WTC11 (cell line): ENCODE data around the gene ZCWPW1. TPM values are rescaled to one million over a fixed set of nuclear protein-coding genes. Genes with fewer than 3 reads are reported as not detected.
A peak's percentile ranks its signal among the peaks of the same experiment; 100 is the strongest.

ENCODE experiments used
- ATAC-seq: fragments of 200-7000 bp; cut with Tn5 transposase; 2 replicates; pipeline ENCODE4 v1.10.0; 2021; ENCODE audit warnings: mild to moderate bottlenecking, moderate library complexity
- CTCF ChIA-PET: fragments of 300-600 bp; sonication (Branson Sonifier 250); formaldehyde crosslinking; loops from one replicate; lab custom pipeline; 2021; ENCODE audit warnings: antibody characterized with exemption; lab: Charles Lee
- POLR2A ChIA-PET: fragments of 350-600 bp; sonication (Branson Sonifier 250); formaldehyde crosslinking; loops from one replicate; lab custom pipeline; 2021; ENCODE audit warnings: antibody characterized with exemption; lab: Charles Lee
- DNase-seq: peaks from one replicate; pipeline ENCODE4 v3.0.0; 2021; ENCODE audit warnings: low spot score
- H3K27ac Mint-ChIP-seq: 2 replicates; pipeline ENCODE4 v1.8.0; 2021; ENCODE audit warnings: mixed read lengths
- H3K27me3 Mint-ChIP-seq: 2 replicates; pipeline ENCODE4 v1.8.0; 2021; ENCODE audit warnings: low read depth, mild to moderate bottlenecking, moderate library complexity, mixed read lengths
- H3K36me3 Mint-ChIP-seq: 2 replicates; pipeline ENCODE4 v1.8.0; 2021; ENCODE audit warnings: mixed read lengths
- H3K4me1 Mint-ChIP-seq: 2 replicates; pipeline ENCODE4 v1.8.0; 2022; ENCODE audit warnings: mixed read lengths
- H3K4me3 Mint-ChIP-seq: 2 replicates; pipeline ENCODE4 v1.8.0; 2021; ENCODE audit warnings: mild to moderate bottlenecking, moderate library complexity, mixed read lengths
- H3K9me3 Mint-ChIP-seq: 2 replicates; pipeline ENCODE4 v1.8.0; 2021; ENCODE audit warnings: mixed read lengths
- CDX4 ChIP-seq: fragments of 250-450 bp; sonication (Bioruptor Pico); IDR thresholded peaks from 2 replicates; pipeline ENCODE4 v1.9.0; 2021; ENCODE audit warnings: moderate library complexity, mild to moderate bottlenecking, inconsistent platforms, borderline replicate concordance
- CREB1 ChIP-seq: sonication (generic); formaldehyde crosslinking; IDR thresholded peaks from 2 replicates; pipeline ENCODE4 v1.8.0; 2023; ENCODE audit warnings: mild to moderate bottlenecking, missing genetic modification reagents
- ERG ChIP-seq: fragments of 250-450 bp; sonication (Bioruptor Pico); IDR thresholded peaks from 2 replicates; pipeline ENCODE4 v1.8.0; 2021; ENCODE audit warnings: mild to moderate bottlenecking
- IRF1 ChIP-seq: sonication (generic); formaldehyde crosslinking; IDR thresholded peaks from 2 replicates; pipeline ENCODE4 v1.8.0; 2023; ENCODE audit warnings: missing genetic modification reagents
- MYBL2 ChIP-seq: sonication (generic); formaldehyde crosslinking; IDR thresholded peaks from 2 replicates; pipeline ENCODE4 v1.8.1; 2023; ENCODE audit warnings: mild to moderate bottlenecking, moderate library complexity, missing genetic modification reagents
- NFE2L1 ChIP-seq: sonication (generic); formaldehyde crosslinking; IDR thresholded peaks from 2 replicates; pipeline ENCODE4 v1.8.1; 2023; ENCODE audit warnings: missing genetic modification reagents
- PRDM15 ChIP-seq: sonication (generic); formaldehyde crosslinking; IDR thresholded peaks from 2 replicates; pipeline ENCODE4 v1.8.0; 2022; ENCODE audit warnings: missing genetic modification reagents
- TEAD4 ChIP-seq: sonication (generic); formaldehyde crosslinking; IDR thresholded peaks from 2 replicates; pipeline ENCODE4 v1.8.0; 2022; ENCODE audit warnings: mild to moderate bottlenecking, missing genetic modification reagents
- USF1 ChIP-seq: sonication (generic); formaldehyde crosslinking; IDR thresholded peaks from 2 replicates; pipeline ENCODE4 v1.8.0; 2022; ENCODE audit warnings: mild to moderate bottlenecking, missing genetic modification reagents
- USF2 ChIP-seq: sonication (generic); formaldehyde crosslinking; IDR thresholded peaks from 2 replicates; pipeline ENCODE4 v1.8.1; 2023; ENCODE audit warnings: mild to moderate bottlenecking, missing genetic modification reagents, moderate library complexity
- ZMAT4 ChIP-seq: fragments of 250-450 bp; sonication (Bioruptor Pico); IDR thresholded peaks from 2 replicates; pipeline ENCODE4 v1.9.0; 2021; ENCODE audit warnings: mild to moderate bottlenecking
- ZNF317 ChIP-seq: sonication (generic); formaldehyde crosslinking; IDR thresholded peaks from 2 replicates; pipeline ENCODE4 v1.8.1; 2023; ENCODE audit warnings: low read depth, mild to moderate bottlenecking, moderate library complexity, missing genetic modification reagents, borderline replicate concordance
- ZNF423 ChIP-seq: fragments of 250-450 bp; sonication (Bioruptor Pico); IDR thresholded peaks from 2 replicates; pipeline ENCODE4 v2.1.2; 2022; ENCODE audit warnings: mild to moderate bottlenecking, moderate library complexity
- ZNF532 ChIP-seq: fragments of 250-450 bp; sonication (Bioruptor Pico); IDR thresholded peaks from 2 replicates; pipeline ENCODE4 v1.9.0; 2021; ENCODE audit warnings: mild to moderate bottlenecking, borderline replicate concordance
- ZNF671 ChIP-seq: fragments of 250-450 bp; sonication (Bioruptor Pico); IDR thresholded peaks from 2 replicates; pipeline ENCODE4 v1.8.0; 2021; ENCODE audit warnings: mild to moderate bottlenecking
- ZSCAN18 ChIP-seq: fragments of 250-450 bp; sonication (Bioruptor Pico); IDR thresholded peaks from 2 replicates; pipeline ENCODE4 v2.1.2; 2022; ENCODE audit warnings: mild to moderate bottlenecking, moderate library complexity
- total RNA-seq: library from RNA; stranded (reverse); gene quantifications from 3 replicates; pipeline ENCODE4 v1.2.3, GENCODE V29; 2021

The ZCWPW1 gene
- total RNA-seq, 1 experiment from 2014 or later: 1.4 TPM

- CTCF ChIA-PET: interaction anchor here (1.9 kb wide), 1 partner anchor 38 kb away, joined by 11 read pairs; no protein-coding TSS in a partner anchor
- Mint-ChIP-seq H3K4me3 (no peak overlapping the region), H3K27ac (0 out of 2 replicates have a peak overlapping the region, but pooled peaks have one; percentile 79)
- no peak for DNase-seq
- TF ChIP-seq IRF1 (CRISPR knock-in tag) (no peak), USF1 (peak; percentile 43; the same call in 1 of the 2 replicates), CREB1 (CRISPR knock-in tag) (0 out of 2 replicates have a peak, but pooled peaks have one; percentile 43), USF2 (peak; percentile 45), TEAD4 (CRISPR knock-in tag) (no peak), ZNF532 (CRISPR knock-in tag) (no peak), ERG (CRISPR knock-in tag) (no peak)
- TF ChIP-seq, all 79 proteins: peak for 3
- Mint-ChIP-seq H3K36me3 (peaks cover 11% of the 10 kb centered on the region), H3K9me3 (no peaks in the 10 kb centered on the region), H3K27me3 (no peaks in the 10 kb centered on the region), H3K4me1 (peaks cover 34% of the 10 kb centered on the region)
- no peak for ATAC-seq
- POLR2A ChIA-PET: interaction anchor here (0.5 kb wide), 1 partner anchor 252 kb away, joined by 4 read pairs; no protein-coding TSS in a partner anchor
Measured at GRCh38 chr7:100369105-100369504, 59.4 kb downstream of the ZCWPW1 start.

GRCh38 chr7:100367676-100368613 lies 60.6 kb downstream of the ZCWPW1 start:
- CTCF ChIA-PET: no interaction called here
- no peaks in the 10 kb centered on the region for H3K9me3 Mint-ChIP-seq
- ATAC-seq: no peak
- TF ChIP-seq CDX4 (CRISPR knock-in tag) (no peak), NFE2L1 (no peak), PRDM15 (CRISPR knock-in tag) (no peak), ZSCAN18 (CRISPR knock-in tag) (no peak), ZNF317 (no peak), MYBL2 (no peak), ZNF423 (CRISPR knock-in tag) (no peak), ZNF671 (CRISPR knock-in tag) (no peak), ZMAT4 (CRISPR knock-in tag) (no peak), USF1 (no peak)

More at GRCh38 chr7:100367676-100368613, 60.6 kb downstream of the ZCWPW1 start:
- H3K27me3 Mint-ChIP-seq: no peaks in the 10 kb centered on the region
- DNase-seq: no peak
- peaks cover 21% of the 10 kb centered on the region for H3K36me3 Mint-ChIP-seq
- POLR2A ChIA-PET: no interaction called here
- peaks cover 34% of the 10 kb centered on the region for H3K4me1 Mint-ChIP-seq
- no peak overlapping the region for H3K4me3 Mint-ChIP-seq
- peak overlapping the region; percentile 83; the same call in 1 of the 2 replicates for H3K27ac Mint-ChIP-seq
